HCT116 (cell line): ENCODE data around the gene SIRT7. TPM values are rescaled to one million over a fixed set of nuclear protein-coding genes. Genes with fewer than 3 reads are reported as not detected.

ENCODE experiments used
- ATAC-seq: fragments of 200-7000 bp; cut with Tn5 transposase; 2 replicates; pipeline ENCODE4 v1.9.1; 2020; ENCODE audit warnings: mild to moderate bottlenecking, moderate library complexity
- BruUV-seq: library from RNA; stranded (reverse); fragments of 400-500 nt; replicated peaks from 2 replicates; lab custom pipeline; 2021; lab: Mats Ljungman, UMichigan
- CTCF ChIA-PET: fragments of 300-600 bp; sonication (Branson Sonifier 250); formaldehyde crosslinking; loops from one replicate; lab custom pipeline; 2021; ENCODE audit warnings: antibody characterized with exemption; lab: Charles Lee
- POLR2A ChIA-PET: fragments of 300-600, 350-600 bp; sonication (Branson Sonifier 250); formaldehyde crosslinking; loops from one replicate; lab custom pipeline; 2021; ENCODE audit warnings: antibody characterized with exemption; lab: Charles Lee
- RAD21 ChIA-PET, 2 experiments: fragments of 300-600 bp; sonication (Branson Sonifier 250); formaldehyde crosslinking; loops; one replicate each; lab custom pipeline; 2023; ENCODE audit warnings: low total read pairs in 2 of 2; ENCODE audit not compliant: uncharacterized antibody in 2 of 2, unreplicated experiment in 2 of 2, low non-redundant PET in 1 of 2; lab: Charles Lee
- DNase-seq: peaks from one replicate; pipeline ENCODE4 v3.0.0-alpha.2; 2010; ENCODE audit warnings: low read depth, low spot score
- H2AFZ ChIP-seq: fragments of 200-600 bp; shearing (Covaris generic), sonication (generic); 2 replicates; pipeline ENCODE4 v1.6.1; 2017; ENCODE audit warnings: low read depth, mixed run types, mixed read lengths, antibody characterized with exemption, low read length; ENCODE audit not compliant: poor library complexity, severe bottlenecking
- H3K27ac ChIP-seq: 2 replicates; pipeline ENCODE4 v1.5.1; 2012; ENCODE audit warnings: low read depth, low read length
- H3K27me3 ChIP-seq: fragments of 200-600 bp; sonication (generic); 2 replicates; pipeline ENCODE4 v1.6.1; 2016; ENCODE audit warnings: mixed run types, low read length, mixed read lengths; ENCODE audit not compliant: insufficient read depth
- H3K36me3 ChIP-seq, 2 experiments: fragments of 200-500 bp in 1 of 2; fragments of 200-600 bp in 1 of 2; sonication (Bioruptor generic) in 1 of 2; sonication (generic) in 1 of 2; 2 replicates each; pipeline versions ENCODE4 v1.5.1 to v1.6.1; 2014 to 2016; ENCODE audit warnings: low read length in 2 of 2, inconsistent platforms in 1 of 2, mixed read lengths in 1 of 2, mixed run types in 1 of 2; ENCODE audit not compliant: insufficient read depth in 2 of 2, control insufficient read depth in 1 of 2
- H3K4me1 ChIP-seq, 2 experiments: fragments of 200-600 bp in 1 of 2; sonication (generic) in 1 of 2; 2 replicates each; pipeline versions ENCODE4 v1.5.1 to v1.6.1; 2012 to 2017; ENCODE audit warnings: low read length in 2 of 2, inconsistent platforms in 1 of 2, mild to moderate bottlenecking in 1 of 2, mixed read lengths in 1 of 2, mixed run types in 1 of 2, moderate library complexity in 1 of 2; ENCODE audit not compliant: insufficient read depth in 2 of 2, control insufficient read depth in 1 of 2
- H3K4me2 ChIP-seq: fragments of 200-600 bp; sonication (generic); 2 replicates; pipeline ENCODE4 v1.6.1; 2017; ENCODE audit warnings: mixed run types, low read length, mixed read lengths
- H3K4me3 ChIP-seq, 2 experiments: fragments of 200-600 bp in 1 of 2; sonication (generic) in 1 of 2; replicated peaks in 1 of 2; 2 replicates each; pipeline ENCODE4 v1.5.1; 2011 to 2016; ENCODE audit warnings: low read length in 2 of 2, control low read depth in 1 of 2, low read depth in 1 of 2, mild to moderate bottlenecking in 1 of 2, mixed read lengths in 1 of 2, mixed run types in 1 of 2
- H3K79me2 ChIP-seq: fragments of 200-600 bp; sonication (generic); 2 replicates; pipeline ENCODE4 v1.6.1; 2017; ENCODE audit warnings: mild to moderate bottlenecking, mixed run types, low read length, moderate library complexity, mixed read lengths; ENCODE audit not compliant: insufficient read depth
- H3K9ac ChIP-seq: fragments of 200-600 bp; sonication (generic); 2 replicates; pipeline ENCODE4 v1.6.1; 2016; ENCODE audit warnings: low read length, mixed read lengths
- H3K9me2 ChIP-seq: fragments of 200-600 bp; sonication (generic), shearing (Covaris generic); 2 replicates; pipeline ENCODE4 v1.6.1; 2017; ENCODE audit warnings: mixed run types, mild to moderate bottlenecking, moderate library complexity; ENCODE audit not compliant: insufficient read depth
- H3K9me3 ChIP-seq, 2 experiments: fragments of 200-500 bp in 1 of 2; fragments of 200-600 bp in 1 of 2; sonication (Bioruptor generic) in 1 of 2; sonication (generic) in 1 of 2; 2 replicates each; pipeline ENCODE4 v1.6.1; 2014 to 2017; ENCODE audit warnings: low read length in 2 of 2, mixed read lengths in 2 of 2, inconsistent platforms in 1 of 2, low read depth in 1 of 2, mild to moderate bottlenecking in 1 of 2, mixed run types in 1 of 2, moderate library complexity in 1 of 2; ENCODE audit not compliant: control insufficient read depth in 1 of 2, insufficient read depth in 1 of 2
- H4K20me1 ChIP-seq: fragments of 200-600 bp; sonication (generic), shearing (Covaris generic); 2 replicates; pipeline ENCODE4 v1.6.1; 2017; ENCODE audit warnings: mixed run types, mild to moderate bottlenecking, moderate library complexity; ENCODE audit not compliant: insufficient read depth
- CTCF ChIP-seq, 3 experiments: fragments of 200-600 bp in 1 of 3; sonication (generic) in 1 of 3; IDR thresholded peaks in 2 of 3; conservative IDR thresholded peaks in 1 of 3; 2 replicates each; pipeline ENCODE4 v1.5.1; 2012 to 2017; ENCODE audit warnings: low read depth in 2 of 3, low read length in 2 of 3, antibody characterized with exemption in 1 of 3, borderline replicate concordance in 1 of 3, control low read depth in 1 of 3, mild to moderate bottlenecking in 1 of 3, mixed read lengths in 1 of 3, mixed run types in 1 of 3, moderate library complexity in 1 of 3; ENCODE audit not compliant: insufficient read depth in 1 of 3
- EZH2phosphoT487 ChIP-seq: fragments of 200-600 bp; IDR thresholded peaks from 2 replicates; pipeline ENCODE4 v1.6.1; 2018; ENCODE audit warnings: antibody characterized with exemption, borderline replicate concordance
- POLR2AphosphoS5 ChIP-seq: IDR thresholded peaks from 2 replicates; pipeline ENCODE4 v1.6.1; 2011; ENCODE audit warnings: mild to moderate bottlenecking, low read depth, low read length, moderate library complexity
- TCF7L2 ChIP-seq: IDR thresholded peaks from 2 replicates; pipeline ENCODE4 v1.7.0; 2011; ENCODE audit warnings: borderline replicate concordance, inconsistent platforms; ENCODE audit not compliant: insufficient read depth, insufficient read length; ENCODE audit errors: extremely low read depth
- ZFX ChIP-seq: fragments of 450-650 bp; IDR thresholded peaks from 2 replicates; pipeline ENCODE4 v1.6.1; 2017
- intact Hi-C: fragments of 100-400 bp; cut with micrococcal nuclease; formaldehyde crosslinking; loops from 2 replicates; pipeline ENCODE4 v1.10.0; 2022
- total RNA-seq: library from RNA; stranded (reverse); gene quantifications from one replicate; pipeline ENCODE4 v1.2.1, GENCODE V29; 2021; ENCODE audit not compliant: unreplicated experiment
- TF ChIP-seq, protein P1 (sequence below): IDR thresholded peaks from 2 replicates; pipeline ENCODE4 v1.6.1; 2012; ENCODE audit warnings: low read depth
- TF ChIP-seq, protein P2 (sequence below): IDR thresholded peaks from 2 replicates; pipeline ENCODE4 v1.6.1; 2011; ENCODE audit warnings: mild to moderate bottlenecking, low read length, moderate library complexity; ENCODE audit not compliant: insufficient replicate concordance; ENCODE audit errors: extremely low read depth

SIRT7 gene
- total RNA-seq, 1 experiment from 2014 or later, result 62.6 TPM

- TF ChIP-seq TCF7L2, result peak; percentile 92
- no peak for TF ChIP-seq POLR2AphosphoS5
- TF ChIP-seq, protein P1, sequence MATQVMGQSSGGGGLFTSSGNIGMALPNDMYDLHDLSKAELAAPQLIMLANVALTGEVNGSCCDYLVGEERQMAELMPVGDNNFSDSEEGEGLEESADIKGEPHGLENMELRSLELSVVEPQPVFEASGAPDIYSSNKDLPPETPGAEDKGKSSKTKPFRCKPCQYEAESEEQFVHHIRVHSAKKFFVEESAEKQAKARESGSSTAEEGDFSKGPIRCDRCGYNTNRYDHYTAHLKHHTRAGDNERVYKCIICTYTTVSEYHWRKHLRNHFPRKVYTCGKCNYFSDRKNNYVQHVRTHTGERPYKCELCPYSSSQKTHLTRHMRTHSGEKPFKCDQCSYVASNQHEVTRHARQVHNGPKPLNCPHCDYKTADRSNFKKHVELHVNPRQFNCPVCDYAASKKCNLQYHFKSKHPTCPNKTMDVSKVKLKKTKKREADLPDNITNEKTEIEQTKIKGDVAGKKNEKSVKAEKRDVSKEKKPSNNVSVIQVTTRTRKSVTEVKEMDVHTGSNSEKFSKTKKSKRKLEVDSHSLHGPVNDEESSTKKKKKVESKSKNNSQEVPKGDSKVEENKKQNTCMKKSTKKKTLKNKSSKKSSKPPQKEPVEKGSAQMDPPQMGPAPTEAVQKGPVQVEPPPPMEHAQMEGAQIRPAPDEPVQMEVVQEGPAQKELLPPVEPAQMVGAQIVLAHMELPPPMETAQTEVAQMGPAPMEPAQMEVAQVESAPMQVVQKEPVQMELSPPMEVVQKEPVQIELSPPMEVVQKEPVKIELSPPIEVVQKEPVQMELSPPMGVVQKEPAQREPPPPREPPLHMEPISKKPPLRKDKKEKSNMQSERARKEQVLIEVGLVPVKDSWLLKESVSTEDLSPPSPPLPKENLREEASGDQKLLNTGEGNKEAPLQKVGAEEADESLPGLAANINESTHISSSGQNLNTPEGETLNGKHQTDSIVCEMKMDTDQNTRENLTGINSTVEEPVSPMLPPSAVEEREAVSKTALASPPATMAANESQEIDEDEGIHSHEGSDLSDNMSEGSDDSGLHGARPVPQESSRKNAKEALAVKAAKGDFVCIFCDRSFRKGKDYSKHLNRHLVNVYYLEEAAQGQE, result no peak
- TF ChIP-seq CTCF (IDR thresholded peaks at IDR 0.05 in 2 of 3, conservative IDR thresholded peaks at IDR 0.05 in 1 of 3; ENCODE audit: borderline replicate concordance in 1 of 3, insufficient read depth in 1 of 3, low read depth in 2 of 3, low read length in 2 of 3), result peak in 2 of 3 experiments; percentile 17 to 53; a peak in 2 of 6 replicates
- no peak for TF ChIP-seq EZH2phosphoT487
- 0 out of 2 replicates have a peak, but pooled peaks have one; percentile 37 for TF ChIP-seq ZFX
- TF ChIP-seq, protein P2, sequence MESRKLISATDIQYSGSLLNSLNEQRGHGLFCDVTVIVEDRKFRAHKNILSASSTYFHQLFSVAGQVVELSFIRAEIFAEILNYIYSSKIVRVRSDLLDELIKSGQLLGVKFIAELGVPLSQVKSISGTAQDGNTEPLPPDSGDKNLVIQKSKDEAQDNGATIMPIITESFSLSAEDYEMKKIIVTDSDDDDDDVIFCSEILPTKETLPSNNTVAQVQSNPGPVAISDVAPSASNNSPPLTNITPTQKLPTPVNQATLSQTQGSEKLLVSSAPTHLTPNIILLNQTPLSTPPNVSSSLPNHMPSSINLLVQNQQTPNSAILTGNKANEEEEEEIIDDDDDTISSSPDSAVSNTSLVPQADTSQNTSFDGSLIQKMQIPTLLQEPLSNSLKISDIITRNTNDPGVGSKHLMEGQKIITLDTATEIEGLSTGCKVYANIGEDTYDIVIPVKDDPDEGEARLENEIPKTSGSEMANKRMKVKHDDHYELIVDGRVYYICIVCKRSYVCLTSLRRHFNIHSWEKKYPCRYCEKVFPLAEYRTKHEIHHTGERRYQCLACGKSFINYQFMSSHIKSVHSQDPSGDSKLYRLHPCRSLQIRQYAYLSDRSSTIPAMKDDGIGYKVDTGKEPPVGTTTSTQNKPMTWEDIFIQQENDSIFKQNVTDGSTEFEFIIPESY, result no peak
- Histone ChIP-seq H3K27ac (peak within 1 kb of the TSS; percentile 67; the same call in 1 of the 2 replicates), H3K4me2 (peak within 1 kb of the TSS; percentile 99), H3K27me3 (no peaks in the 10 kb centered on the region), H3K4me1 (peaks cover 11 to 19% of the 10 kb centered on the region in 2 experiments), H2AFZ (peak within 1 kb of the TSS; percentile 35), H4K20me1 (no peaks in the 10 kb centered on the region), H3K9me3 (no peaks in the 10 kb centered on the region), H3K4me3 (peak within 1 kb of the TSS; percentile 50 to 69), H3K9ac (peak within 1 kb of the TSS; percentile 62), H3K36me3 (no peaks in the 10 kb centered on the region), H3K9me2 (no peaks in the 10 kb centered on the region), H3K79me2 (no peaks in the 10 kb centered on the region)
- ATAC-seq (peak; percentile 70), DNase-seq (no peak)
- RAD21 ChIA-PET, result interaction anchor here (2.2 to 2.4 kb wide), 2 partner anchors 61 kb away, joined by 40 to 50 read pairs; partner anchors contain the start of genes CENPX (in 2 of the 2) and LRRC45 (in 2 of the 2)
- no TSS peak for BruUV-seq
- CTCF ChIA-PET, result interaction anchor here (2.0 to 3.1 kb wide), 3 partner anchors 17 to 61 kb away, joined by 8 to 151 read pairs (median 9); partner anchors contain the start of genes CENPX, LRRC45 and PYCR1
- intact Hi-C loops, result no loop called here
- POLR2A ChIA-PET, result no interaction called here
Observed at GRCh38 chr17:81961087-81961511, 43.1 kb upstream of the SIRT7 start, which contains the start of gene NOTUM. NOTUM (minus strand) TSS chr17:81961187; CDS start chr17:81960909, 278 bp downstream.
